HepG2 (cell line): Measurements from ENCODE around the gene SPSB2. TPM values are rescaled to one million over a fixed set of nuclear protein-coding genes. Genes with fewer than 3 reads are reported as not detected.

ENCODE experiments used
- DPF2 ChIP-seq: sonication (generic); formaldehyde crosslinking; IDR thresholded peaks from 2 replicates; pipeline ENCODE4 v1.4.0; 2020; ENCODE audit warnings: mild to moderate bottlenecking, low read depth, missing genetic modification reagents, borderline replicate concordance
- KLF16 ChIP-seq, 2 experiments: sonication (generic) in 1 of 2; formaldehyde crosslinking in 1 of 2; IDR thresholded peaks; 2 replicates each; pipeline versions ENCODE4 v1.6.1 to v1.8.0; 2016 to 2023; ENCODE audit warnings: missing genetic modification reagents in 2 of 2, missing compliant biosample characterization in 1 of 2
- KMT2B ChIP-seq: IDR thresholded peaks from 2 replicates; pipeline ENCODE4 v1.6.1; 2016; ENCODE audit warnings: missing genetic modification reagents, missing compliant biosample characterization
- MYPOP ChIP-seq: sonication (generic); formaldehyde crosslinking; IDR thresholded peaks from 2 replicates; pipeline ENCODE4 v1.8.1; 2023; ENCODE audit warnings: mild to moderate bottlenecking, moderate library complexity, missing genetic modification reagents
- NFE2L1 ChIP-seq: sonication (generic); formaldehyde crosslinking; IDR thresholded peaks from 2 replicates; pipeline ENCODE4 v1.4.0; 2020; ENCODE audit warnings: missing genetic modification reagents, mild to moderate bottlenecking, borderline replicate concordance
- PAX8 ChIP-seq: sonication (generic); formaldehyde crosslinking; IDR thresholded peaks from 2 replicates; pipeline ENCODE4 v1.8.0; 2022; ENCODE audit warnings: mild to moderate bottlenecking, missing genetic modification reagents, borderline replicate concordance
- PHF21A ChIP-seq: sonication (generic); formaldehyde crosslinking; IDR thresholded peaks from 2 replicates; pipeline ENCODE4 v1.5.0; 2020; ENCODE audit warnings: mild to moderate bottlenecking, missing genetic modification reagents
- PTBP1 ChIP-seq: fragments of 200-400 bp; formaldehyde crosslinking; IDR thresholded peaks from 2 replicates; pipeline ENCODE4 v1.6.1; 2018; ENCODE audit warnings: low read length, low read depth; ENCODE audit not compliant: poor library complexity, severe bottlenecking
- SP1 ChIP-seq, 2 experiments: fragments of 450-650 bp in 1 of 2; sonication (generic) in 1 of 2; formaldehyde crosslinking in 1 of 2; IDR thresholded peaks; 2 replicates each; pipeline versions ENCODE4 v1.4.0 to v1.6.1; 2016 to 2020; ENCODE audit warnings: missing genetic modification reagents in 1 of 2
- THYN1 ChIP-seq: sonication (generic); formaldehyde crosslinking; IDR thresholded peaks from 2 replicates; pipeline ENCODE4 v1.8.1; 2023; ENCODE audit warnings: low read depth, mild to moderate bottlenecking, moderate library complexity, missing genetic modification reagents, borderline replicate concordance
- TIGD3 ChIP-seq: sonication (generic); formaldehyde crosslinking; IDR thresholded peaks from 2 replicates; pipeline ENCODE4 v1.5.1; 2020; ENCODE audit warnings: mild to moderate bottlenecking, missing genetic modification reagents, borderline replicate concordance
- XRCC5 ChIP-seq: fragments of 200-400 bp; formaldehyde crosslinking; optimal IDR thresholded peaks from 2 replicates; pipeline ENCODE3; 2017; ENCODE audit warnings: mild to moderate bottlenecking, low read length
- ZBTB25 ChIP-seq: IDR thresholded peaks from 2 replicates; pipeline ENCODE4 v1.6.1; 2018; ENCODE audit warnings: missing genetic modification reagents
- ZBTB7A ChIP-seq: sonication (generic); formaldehyde crosslinking; IDR thresholded peaks from 2 replicates; pipeline ENCODE4 v1.8.0; 2022; ENCODE audit warnings: mild to moderate bottlenecking, missing genetic modification reagents
- ZFP36L2 ChIP-seq: sonication (generic); formaldehyde crosslinking; IDR thresholded peaks from 2 replicates; pipeline ENCODE4 v1.4.0; 2020; ENCODE audit warnings: missing genetic modification reagents
- ZFP41 ChIP-seq: sonication (generic); formaldehyde crosslinking; IDR thresholded peaks from 2 replicates; pipeline ENCODE4 v1.4.0; 2020; ENCODE audit warnings: mild to moderate bottlenecking, missing genetic modification reagents, borderline replicate concordance
- ZGPAT ChIP-seq: IDR thresholded peaks from 2 replicates; pipeline ENCODE4 v1.6.1; 2016; ENCODE audit warnings: mild to moderate bottlenecking
- ZIK1 ChIP-seq: sonication (generic); formaldehyde crosslinking; IDR thresholded peaks from 2 replicates; pipeline ENCODE4 v1.5.0; 2020; ENCODE audit warnings: mild to moderate bottlenecking, low read depth, missing genetic modification reagents, borderline replicate concordance
- ZNF543 ChIP-seq: sonication (generic); formaldehyde crosslinking; IDR thresholded peaks from 2 replicates; pipeline ENCODE4 v1.4.0; 2020; ENCODE audit warnings: mild to moderate bottlenecking, missing genetic modification reagents
- ZNF547 ChIP-seq: sonication (generic); formaldehyde crosslinking; IDR thresholded peaks from 2 replicates; pipeline ENCODE4 v1.5.1; 2020; ENCODE audit warnings: mild to moderate bottlenecking, missing genetic modification reagents
- ZNF597 ChIP-seq: sonication (generic); formaldehyde crosslinking; IDR thresholded peaks from 2 replicates; pipeline ENCODE4 v1.5.0; 2020; ENCODE audit warnings: missing genetic modification reagents
- ZZZ3 ChIP-seq: sonication (generic); formaldehyde crosslinking; IDR thresholded peaks from 2 replicates; pipeline ENCODE4 v1.4.0; 2020; ENCODE audit warnings: missing genetic modification reagents, mild to moderate bottlenecking, borderline replicate concordance
- polyA plus RNA-seq, 8 experiments: library from polyadenylated mRNA; depleted of rRNA in 3 of 8; stranded (reverse) in 7 of 8; unstranded in 1 of 8; fragments of >200 nt; fragmentation: Illumina TruSeq in 4 of 8; extraction: Trizol in 4 of 8; gene quantifications; 2 replicates each; pipeline versions ENCODE4 v1.2.1 to v1.2.3, GENCODE V29; 2011 to 2016; ENCODE audit warnings: low read depth in 4 of 8, missing spikeins in 1 of 8, mixed read lengths in 1 of 8; ENCODE audit not compliant: insufficient read depth in 1 of 8
- total RNA-seq, 5 experiments: library from RNA; depleted of rRNA; stranded (reverse); fragments of >200 nt; fragmentation: Illumina TruSeq; extraction: Trizol; gene quantifications; 2 replicates each; pipeline ENCODE4 v1.2.3, GENCODE V29; 2016; ENCODE audit warnings: low read depth in 1 of 5

SPSB2 gene
- total and polyA plus RNA-seq, 2 of the 13 experiments (the other 11 are each of a cell fraction or from before 2014, with no cell fraction given), result 2.0 to 6.2 TPM

- TF ChIP-seq THYN1 (CRISPR knock-in tag) (no peak), ZZZ3 (no peak), NFE2L1 (CRISPR knock-in tag) (no peak), ZGPAT (CRISPR knock-in tag) (peak; percentile 91; the same call in 1 of the 2 replicates), ZFP36L2 (CRISPR knock-in tag) (no peak), MYPOP (CRISPR knock-in tag) (peak; percentile 36; the same call in 1 of the 2 replicates), SP1 (IDR thresholded peaks at IDR 0.05) (peak; percentile 63; the same call in 1 of the 2 replicates), SP1 (CRISPR knock-in tag; IDR thresholded peaks at IDR 0.05) (peak; percentile 98), ZIK1 (peak; percentile 69; the same call in 1 of the 2 replicates), PTBP1 (peak; percentile 78), KMT2B (CRISPR knock-in tag) (0 out of 2 replicates have a peak, but pooled peaks have one; percentile 58), TIGD3 (CRISPR knock-in tag) (no peak), ZFP41 (CRISPR knock-in tag) (0 out of 2 replicates have a peak, but pooled peaks have one; percentile 5), DPF2 (CRISPR knock-in tag) (no peak), ZNF547 (CRISPR knock-in tag) (peak; percentile 38; the same call in 1 of the 2 replicates), KLF16 (CRISPR knock-in tag; IDR thresholded peaks at IDR 0.05) (peak in 1 of 2 experiments; percentile 82; a peak in 2 of 4 replicates), ZNF597 (CRISPR knock-in tag) (no peak), ZNF543 (CRISPR knock-in tag) (no peak), PAX8 (CRISPR knock-in tag) (no peak), XRCC5 (peak; percentile 64), PHF21A (CRISPR knock-in tag) (peak; percentile 61; the same call in 1 of the 2 replicates), ZBTB25 (CRISPR knock-in tag) (peak; percentile 66; the same call in 1 of the 2 replicates), ZBTB7A (CRISPR knock-in tag) (peak; percentile 21; the same call in 1 of the 2 replicates)
Observed at GRCh38 chr12:6873094-6874014, at the start of gene SPSB2 (continued).
